Measurements from ENCODE around the gene RUNX1.

RUNX1 gene

GRCh38 chr21:35072960-35073359 is 23.9 kb upstream of the RUNX1 start:
- H3K4me1 Mint-ChIP-seq: peaks cover 19% of the 10 kb centered on the region
- no peak overlapping the region for H3K27ac Mint-ChIP-seq
- H3K9me3 Mint-ChIP-seq: peaks cover 8 to 9% of the 10 kb centered on the region in 2 donors
- ATAC-seq (no peak), DNase-seq (no peak)
- no peak overlapping the region for H3K4me3 Mint-ChIP-seq
- H3K27me3 Mint-ChIP-seq: no peaks in the 10 kb centered on the region

- Mint-ChIP-seq H3K4me3 (no peak overlapping the region), H3K27ac (no peak overlapping the region), H3K4me1 (peaks cover 17% of the 10 kb centered on the region), H3K27me3 (no peaks in the 10 kb centered on the region), H3K9me3 (peaks cover 8 to 9% of the 10 kb centered on the region in 2 donors)
- DNase-seq (no peak), ATAC-seq (no peak)
Measured at GRCh38 chr21:35072557-35072956, 23.5 kb upstream of the RUNX1 start.

GRCh38 chr21:35071347-35071746 is 22.2 kb upstream of the RUNX1 start:
- Mint-ChIP-seq H3K9me3 (peaks cover 8 to 9% of the 10 kb centered on the region in 2 donors), H3K27ac (no peak overlapping the region), H3K27me3 (no peaks in the 10 kb centered on the region), H3K4me1 (peaks cover 17% of the 10 kb centered on the region), H3K4me3 (no peak overlapping the region)
- ATAC-seq (peak; percentile 72), DNase-seq (no peak)

GRCh38 chr21:35070436-35070835 is 21.3 kb upstream of the RUNX1 start:
- Mint-ChIP-seq H3K4me1 (peaks cover 13% of the 10 kb centered on the region), H3K9me3 (peaks cover 9 to 12% of the 10 kb centered on the region in 2 donors), H3K27me3 (no peaks in the 10 kb centered on the region), H3K4me3 (no peak overlapping the region), H3K27ac (no peak overlapping the region)
- ATAC-seq (no peak), DNase-seq (no peak)

- ATAC-seq (no peak), DNase-seq (no peak)
- Mint-ChIP-seq H3K4me1 (peaks cover 23% of the 10 kb centered on the region), H3K27me3 (no peaks in the 10 kb centered on the region), H3K27ac (no peak overlapping the region), H3K4me3 (no peak overlapping the region), H3K9me3 (peaks cover 0 to 5% of the 10 kb centered on the region in 2 donors)
Measured at GRCh38 chr21:35066824-35067223, 17.7 kb upstream of the RUNX1 start.

- Mint-ChIP-seq H3K9me3 (peaks cover 0 to 5% of the 10 kb centered on the region in 2 donors), H3K27me3 (no peaks in the 10 kb centered on the region), H3K4me1 (peaks cover 22% of the 10 kb centered on the region), H3K27ac (no peak overlapping the region), H3K4me3 (no peak overlapping the region)
- DNase-seq (no peak), ATAC-seq (no peak)
Measured at GRCh38 chr21:35063428-35064172, 14.5 kb upstream of the RUNX1 start.

- DNase-seq (no peak), ATAC-seq (no peak)
- Mint-ChIP-seq H3K27me3 (no peaks in the 10 kb centered on the region), H3K27ac (no peak overlapping the region), H3K4me1 (peaks cover 33% of the 10 kb centered on the region), H3K9me3 (peaks cover 0 to 5% of the 10 kb centered on the region in 2 donors), H3K4me3 (no peak overlapping the region)
Measured at GRCh38 chr21:35062016-35062415, 12.9 kb upstream of the RUNX1 start.

GRCh38 chr21:35059742-35060141 is 10.6 kb upstream of the RUNX1 start:
- Mint-ChIP-seq H3K9me3 (no peaks in the 10 kb centered on the region), H3K27ac (no peak overlapping the region), H3K27me3 (no peaks in the 10 kb centered on the region), H3K4me3 (no peak overlapping the region), H3K4me1 (peaks cover 33% of the 10 kb centered on the region)
- no peak for DNase-seq
- ATAC-seq: no peak

- ATAC-seq: no peak
- no peak overlapping the region for H3K27ac Mint-ChIP-seq
- no peaks in the 10 kb centered on the region for H3K9me3 Mint-ChIP-seq
- DNase-seq: no peak
- H3K4me3 Mint-ChIP-seq: no peak overlapping the region
- H3K27me3 Mint-ChIP-seq: no peaks in the 10 kb centered on the region
- peaks cover 23% of the 10 kb centered on the region for H3K4me1 Mint-ChIP-seq
Measured at GRCh38 chr21:35058058-35058457, 9.0 kb upstream of the RUNX1 start.

GRCh38 chr21:35057428-35057827 is 8.3 kb upstream of the RUNX1 start:
- H3K4me3 Mint-ChIP-seq: no peak overlapping the region
- no peaks in the 10 kb centered on the region for H3K27me3 Mint-ChIP-seq
- H3K27ac Mint-ChIP-seq: no peak overlapping the region
- ATAC-seq: no peak
- H3K9me3 Mint-ChIP-seq: no peaks in the 10 kb centered on the region
- peaks cover 29% of the 10 kb centered on the region for H3K4me1 Mint-ChIP-seq
- DNase-seq: no peak

- H3K9me3 Mint-ChIP-seq: no peaks in the 10 kb centered on the region
- ATAC-seq: no peak
- no peaks in the 10 kb centered on the region for H3K27me3 Mint-ChIP-seq
- no peak overlapping the region for H3K4me3 Mint-ChIP-seq
- no peak overlapping the region for H3K27ac Mint-ChIP-seq
- peaks cover 51% of the 10 kb centered on the region for H3K4me1 Mint-ChIP-seq
- DNase-seq: no peak
Measured at GRCh38 chr21:35053356-35054096, 4.4 kb upstream of the RUNX1 start.

- H3K4me1 Mint-ChIP-seq: peaks cover 52% of the 10 kb centered on the region
Measured at GRCh38 chr21:35052801-35053200, 3.7 kb upstream of the RUNX1 start.

GRCh38 chr21:35051287-35051818 is 2.3 kb upstream of the RUNX1 start:
- no peaks in the 10 kb centered on the region for H3K27me3 Mint-ChIP-seq

More at GRCh38 chr21:35052801-35053200, 3.7 kb upstream of the RUNX1 start:
- DNase-seq (no peak), ATAC-seq (no peak)
- no peak overlapping the region for H3K27ac Mint-ChIP-seq
- peak overlapping the region in 1 of 2 donors; percentile 22 for H3K4me3 Mint-ChIP-seq
- no peaks in the 10 kb centered on the region for H3K9me3 Mint-ChIP-seq
- no peaks in the 10 kb centered on the region for H3K27me3 Mint-ChIP-seq

GRCh38 chr21:35050348-35051286 is 1.5 kb upstream of the RUNX1 start:
- no peaks in the 10 kb centered on the region for H3K27me3 Mint-ChIP-seq
- peak overlapping the region; percentile 10 to 13 for H3K4me3 Mint-ChIP-seq
- no peak overlapping the region for H3K27ac Mint-ChIP-seq
- H3K9me3 Mint-ChIP-seq: no peaks in the 10 kb centered on the region
- no peak for ATAC-seq
- H3K4me1 Mint-ChIP-seq: peaks cover 61% of the 10 kb centered on the region
- no peak for DNase-seq

More at GRCh38 chr21:35051287-35051818, 2.3 kb upstream of the RUNX1 start:
- H3K27ac Mint-ChIP-seq: peak overlapping the region in 1 of 2 donors; percentile 37
- peak; percentile 58 for ATAC-seq
- peaks cover 54% of the 10 kb centered on the region for H3K4me1 Mint-ChIP-seq
- DNase-seq: peak; percentile 76 to 89
- no peaks in the 10 kb centered on the region for H3K9me3 Mint-ChIP-seq
- H3K4me3 Mint-ChIP-seq: peak overlapping the region; percentile 10 to 13

- H3K9me3 Mint-ChIP-seq: no peaks in the 10 kb centered on the region
- peak overlapping the region; percentile 66 to 78 for H3K4me3 Mint-ChIP-seq
- DNase-seq: peak; percentile 45 to 53
- H3K4me1 Mint-ChIP-seq: peaks cover 83% of the 10 kb centered on the region
- ATAC-seq: no peak
- peak overlapping the region; percentile 74 to 91 for H3K27ac Mint-ChIP-seq
- H3K27me3 Mint-ChIP-seq: no peaks in the 10 kb centered on the region
Measured at GRCh38 chr21:35048183-35048601, 910 bp downstream of the RUNX1 start.
